Bronchial epithelial cell (primary cell): Measurements from ENCODE around the gene SERGEF. TPM values are rescaled to one million over a fixed set of nuclear protein-coding genes. Genes with fewer than 3 reads are reported as not detected.

Experiments used
- DNase-seq: peaks from one replicate; pipeline ENCODE4 v3.0.0-alpha.2; 2010; ENCODE audit warnings: low read depth
- FAIRE-seq: peaks from 2 replicates; lab custom pipeline; 2011; peaks lifted over from hg19 to GRCh38; lab: Jason Lieb, UNC
- H3K27me3 ChIP-seq: 2 replicates; pipeline ENCODE4 v1.5.1; 2011; ENCODE audit warnings: low read length; ENCODE audit not compliant: control insufficient read depth, insufficient read depth
- H3K36me3 ChIP-seq: 2 replicates; pipeline ENCODE4 v1.5.1; 2011; ENCODE audit warnings: low read length; ENCODE audit not compliant: control insufficient read depth, insufficient read depth
- H3K4me3 ChIP-seq: 2 replicates; pipeline ENCODE4 v1.5.1; 2011; ENCODE audit warnings: mild to moderate bottlenecking, low read depth, low read length, control low read depth
- CTCF ChIP-seq: IDR thresholded peaks from 2 replicates; pipeline ENCODE4 v1.5.1; 2011; ENCODE audit warnings: mild to moderate bottlenecking, moderate library complexity, low read length, control low read depth, inconsistent platforms; ENCODE audit not compliant: insufficient read depth, severe bottlenecking
- total RNA-seq: library from RNA; depleted of rRNA; stranded (reverse); fragments of >200 nt; gene quantifications from 2 replicates; pipeline ENCODE4 v1.2.1, GENCODE V29; 2014

The SERGEF gene
- total RNA-seq: 29.2 and 31.1 TPM in 2 replicates

- no peaks in the 10 kb centered on the region for H3K27me3 ChIP-seq
- no peaks in the 10 kb centered on the region for H3K36me3 ChIP-seq
- H3K4me3 ChIP-seq: peak within 1 kb of the TSS; percentile 84
- TF ChIP-seq CTCF: no peak
- FAIRE-seq: no peak
- peak; percentile 80 for DNase-seq
These were observed at the start of gene SERGEF for GRCh38 chr11:18012906-18013781. Gene SERGEF (minus strand): TSS chr11:18013047. CDS start chr11:18013010, 37 bp downstream.

GRCh38 chr11:18061351-18061750 is 48.5 kb upstream of the SERGEF start:
- no peak for TF ChIP-seq CTCF
- no peaks in the 10 kb centered on the region for H3K27me3 ChIP-seq
- no peak for DNase-seq
- H3K4me3 ChIP-seq: no peak overlapping the region
- FAIRE-seq: no peak
- H3K36me3 ChIP-seq: no peaks in the 10 kb centered on the region

DNA sequence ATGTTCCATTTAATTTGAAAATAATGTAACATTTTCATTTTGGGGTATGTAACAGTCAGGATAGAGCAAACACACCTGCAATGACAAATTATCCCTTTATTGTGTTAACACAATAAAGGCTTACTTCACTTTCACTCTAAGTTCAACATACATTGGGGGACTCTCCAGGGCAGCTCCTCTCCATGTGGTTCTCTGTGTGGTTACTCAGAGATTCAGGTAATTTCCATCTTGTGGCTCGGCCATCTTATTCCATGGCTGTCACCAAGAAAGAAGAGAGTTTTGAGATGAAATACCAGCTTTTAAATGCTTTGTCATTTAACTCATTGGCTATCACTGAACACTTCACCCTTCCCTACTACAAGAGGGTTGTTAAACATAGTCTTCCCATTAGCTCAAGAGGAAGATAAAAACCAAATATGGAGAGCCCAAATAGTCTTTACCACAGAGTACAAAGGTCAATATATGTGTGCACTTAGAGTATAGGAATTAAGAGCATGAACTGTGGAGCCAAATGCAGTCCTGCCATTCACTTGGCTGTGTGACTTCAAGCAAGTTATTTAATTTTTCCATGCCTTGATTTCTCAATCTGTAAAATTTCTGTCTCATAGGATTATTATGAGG is 43.8 kb upstream of the SERGEF start:
- H3K4me3 ChIP-seq: no peak overlapping the region
- DNase-seq (no peak), FAIRE-seq (no peak)
- H3K36me3 ChIP-seq: no peaks in the 10 kb centered on the region
- H3K27me3 ChIP-seq: no peaks in the 10 kb centered on the region
- TF ChIP-seq CTCF: no peak

- no peaks in the 10 kb centered on the region for H3K27me3 ChIP-seq
- no peak overlapping the region for H3K4me3 ChIP-seq
- TF ChIP-seq CTCF: no peak
- DNase-seq (no peak), FAIRE-seq (no peak)
- no peaks in the 10 kb centered on the region for H3K36me3 ChIP-seq
These were observed 41.8 kb upstream of the SERGEF start for GRCh38 chr11:18054511-18055103.

GRCh38 chr11:18050848-18051247 is 38.0 kb upstream of the SERGEF start:
- H3K4me3 ChIP-seq: no peak overlapping the region
- no peak for TF ChIP-seq CTCF
- peaks cover under 1% of the 10 kb centered on the region for H3K27me3 ChIP-seq
- FAIRE-seq (no peak), DNase-seq (no peak)
- H3K36me3 ChIP-seq: no peaks in the 10 kb centered on the region
